Activated naive CD8-positive, alpha-beta T cell treated with anti-CD3 and anti-CD28 coated beads, Interleukin-2, amount 50 U/mL, for 16 hours (primary cell): ENCODE data around the gene ITGB3BP.
"Not testable (repeated sequence)": the region's sequence is repeated elsewhere in the genome, so short reads cannot be mapped to it uniquely, and the experiment has no call there.

Experiments
- DNase-seq: peaks from one replicate; pipeline ENCODE4 v3.0.0-alpha.2; 2020; ENCODE audit warnings: low read depth, low spot score

Gene ITGB3BP, protein sequence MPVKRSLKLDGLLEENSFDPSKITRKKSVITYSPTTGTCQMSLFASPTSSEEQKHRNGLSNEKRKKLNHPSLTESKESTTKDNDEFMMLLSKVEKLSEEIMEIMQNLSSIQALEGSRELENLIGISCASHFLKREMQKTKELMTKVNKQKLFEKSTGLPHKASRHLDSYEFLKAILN

DNA sequence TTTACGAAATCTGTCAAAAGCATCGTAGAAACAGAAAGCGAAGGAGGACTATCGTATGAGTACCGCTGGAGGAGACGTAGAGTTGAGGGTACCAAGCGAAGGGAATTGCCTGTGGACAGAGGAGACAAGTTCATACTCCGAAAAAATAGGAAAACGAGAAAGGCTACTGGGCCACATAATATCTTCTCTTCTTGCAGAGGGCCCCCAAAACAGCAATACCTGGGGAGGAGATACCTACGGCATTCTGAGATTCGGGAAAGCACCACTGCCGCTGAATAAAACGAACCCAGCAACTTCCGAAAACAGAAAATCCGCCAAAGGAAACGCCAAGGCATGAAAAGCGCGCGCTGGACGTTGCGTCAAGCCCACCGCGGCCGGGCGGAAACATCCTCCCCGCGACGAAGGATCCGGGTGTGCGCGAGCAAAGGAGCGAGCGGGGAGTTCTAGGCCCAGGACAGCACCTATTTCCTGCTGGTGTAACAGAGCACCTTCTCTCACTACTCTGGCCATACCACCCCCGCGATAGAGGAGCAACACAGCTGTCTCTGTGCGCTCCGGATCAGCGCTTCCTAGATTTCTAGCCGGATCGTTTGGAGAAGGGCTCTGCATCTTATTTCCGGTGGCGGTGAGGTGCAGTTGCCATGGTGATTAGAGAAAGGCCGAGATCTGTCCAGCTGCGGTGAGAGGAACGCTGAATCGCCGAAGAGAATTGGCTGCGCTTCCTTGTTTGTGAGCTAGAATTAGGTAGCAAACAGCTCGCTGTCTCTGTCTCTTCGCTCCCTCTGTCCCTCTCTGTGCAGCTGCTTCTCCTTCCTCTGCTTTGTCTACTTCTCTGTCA, at the start of gene ITGB3BP, which contains the start of gene EFCAB7:
Gene ITGB3BP (minus strand): TSS at position 335 of the 838 bp plus-strand sequence. CDS start 92 bp downstream, at position 243.
Gene EFCAB7 (plus strand): TSS at position 635 of the 838 bp plus-strand sequence. CDS start 2,048 bp downstream, outside the sequence.
- peak; percentile 47 for DNase-seq

GRCh38 chr1:63572686-63573085, 49.7 kb upstream of the ITGB3BP start:
- not testable (repeated sequence) for DNase-seq

GRCh38 chr1:63569640-63570316, 46.8 kb upstream of the ITGB3BP start:
- no peak for DNase-seq

GRCh38 chr1:63569068-63569467, 46.0 kb upstream of the ITGB3BP start:
- DNase-seq = no peak

DNA sequence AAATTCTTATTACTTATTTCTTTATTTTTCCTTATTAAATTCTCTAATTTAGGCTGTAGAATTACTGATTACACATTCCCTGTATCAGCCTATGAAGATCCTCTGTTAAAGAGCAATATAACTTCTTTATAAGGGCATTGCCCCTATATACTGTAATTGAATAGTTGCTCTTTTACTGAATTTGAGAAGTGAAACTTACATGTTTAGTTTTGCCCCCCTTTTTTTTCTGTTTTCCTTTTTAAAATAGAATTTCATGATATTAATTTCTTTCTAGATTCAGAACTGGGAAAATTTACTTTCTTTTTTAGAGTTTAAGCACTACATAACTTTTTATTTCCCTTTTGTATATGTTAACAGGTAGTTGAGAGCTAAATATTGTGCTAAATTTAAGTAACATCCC, 40.7 kb upstream of the ITGB3BP start:
- DNase-seq = no peak

- no peak for DNase-seq
Measured at GRCh38 chr1:63559357-63559756, 36.3 kb upstream of the ITGB3BP start.

DNA sequence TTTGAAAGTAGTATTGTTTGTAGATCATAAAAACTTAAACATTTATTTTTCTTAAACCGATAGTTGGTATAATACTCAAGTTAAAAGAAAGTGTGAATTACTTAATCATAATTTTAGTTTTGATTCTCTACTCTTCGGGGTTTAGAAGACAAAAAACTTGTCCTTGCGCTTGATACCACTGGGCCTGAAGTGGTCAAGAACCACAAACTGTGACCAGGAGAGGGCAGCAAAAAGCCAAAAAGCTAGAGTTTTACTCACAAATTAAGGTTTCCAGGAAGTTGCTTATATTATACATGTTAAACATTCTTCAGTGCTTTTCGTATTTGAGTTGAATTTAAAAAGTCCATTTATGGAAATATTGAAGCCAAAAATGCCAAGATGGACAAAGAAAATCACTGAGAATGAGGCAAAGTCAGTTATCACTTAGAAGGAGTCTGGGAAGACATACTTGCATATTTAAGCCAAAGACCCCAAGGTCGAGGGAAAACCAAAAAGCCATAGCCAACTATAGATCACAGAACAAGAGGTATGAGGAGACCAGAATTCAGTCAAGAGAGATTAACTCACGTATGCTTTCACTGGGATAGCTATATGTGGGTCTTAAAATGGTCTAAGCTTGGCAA, 34.5 kb upstream of the ITGB3BP start:
- no peak for DNase-seq

- DNase-seq = no peak
Measured at GRCh38 chr1:63555480-63555879, 32.5 kb upstream of the ITGB3BP start.

DNA sequence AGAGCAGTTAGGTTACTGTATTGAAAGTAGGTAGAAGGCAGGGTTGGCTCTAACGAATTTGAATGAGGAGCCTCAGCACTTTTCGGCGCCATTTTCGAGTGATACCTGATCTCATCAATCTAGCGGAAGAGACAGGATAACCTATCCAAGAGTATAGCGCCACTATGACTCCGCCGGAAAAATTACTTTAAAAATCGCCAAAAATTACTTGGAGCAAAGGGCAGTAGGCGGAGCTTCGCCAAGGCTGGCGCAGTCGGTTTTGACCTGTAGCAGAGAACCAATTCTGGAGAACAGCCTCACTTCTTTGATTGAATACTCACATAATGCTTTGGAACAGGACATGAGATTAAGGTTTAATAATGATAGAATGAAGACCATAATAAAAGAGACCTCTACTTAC, 25.9 kb upstream of the ITGB3BP start:
- no peak for DNase-seq

- no peak for DNase-seq
Measured at GRCh38 chr1:63548303-63548702, 25.3 kb upstream of the ITGB3BP start.

GRCh38 chr1:63547621-63548294, 24.7 kb upstream of the ITGB3BP start:
- DNase-seq = no peak

DNA sequence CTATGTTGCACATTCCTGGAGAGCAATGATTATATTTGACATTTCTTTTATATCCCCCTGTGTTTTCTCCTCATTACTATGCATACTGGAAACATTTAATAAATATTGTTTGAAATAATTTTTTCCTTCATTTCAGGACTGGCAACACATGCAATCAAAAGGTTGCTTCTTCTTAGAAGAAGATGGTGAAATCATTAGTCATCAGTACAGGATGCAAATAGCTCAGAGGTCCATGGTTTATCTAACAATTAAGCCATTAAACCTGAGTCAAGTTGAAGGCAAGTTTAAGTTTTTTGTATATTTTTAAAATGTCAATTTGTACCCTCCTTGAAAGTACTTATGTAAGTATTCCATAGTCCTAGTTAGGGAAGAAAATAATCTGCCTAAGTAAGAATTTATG, 22.8 kb upstream of the ITGB3BP start:
- DNase-seq = no peak

- no peak for DNase-seq
Measured at GRCh38 chr1:63537940-63538339, 14.9 kb upstream of the ITGB3BP start.

DNA sequence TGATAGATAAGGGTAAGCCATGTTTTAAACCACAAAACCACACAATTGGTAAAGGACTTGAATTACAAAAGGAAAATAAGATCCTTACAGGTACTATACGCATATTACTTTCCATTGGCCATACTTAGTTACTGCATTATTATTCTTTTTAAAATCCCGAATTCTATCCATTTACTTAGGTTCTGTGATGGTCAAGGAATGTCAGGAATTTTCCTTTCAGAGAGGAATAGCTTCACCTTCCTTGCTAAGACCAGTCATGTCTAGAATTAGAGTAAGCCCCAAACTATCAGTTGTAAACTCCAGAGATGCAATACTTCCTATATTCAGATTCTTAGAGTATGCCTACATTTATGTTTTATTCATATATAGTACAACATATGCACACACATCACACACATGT, 14.0 kb upstream of the ITGB3BP start:
- no peak for DNase-seq

- no peak for DNase-seq
Measured at GRCh38 chr1:63534406-63534805, 11.4 kb upstream of the ITGB3BP start.

GRCh38 chr1:63533931-63534330, 10.9 kb upstream of the ITGB3BP start:
- DNase-seq = no peak

GRCh38 chr1:63532727-63533126, 9.7 kb upstream of the ITGB3BP start:
- DNase-seq = no peak

- DNase-seq = no peak
Measured at GRCh38 chr1:63524201-63524600, 1.2 kb upstream of the ITGB3BP start.

DNA sequence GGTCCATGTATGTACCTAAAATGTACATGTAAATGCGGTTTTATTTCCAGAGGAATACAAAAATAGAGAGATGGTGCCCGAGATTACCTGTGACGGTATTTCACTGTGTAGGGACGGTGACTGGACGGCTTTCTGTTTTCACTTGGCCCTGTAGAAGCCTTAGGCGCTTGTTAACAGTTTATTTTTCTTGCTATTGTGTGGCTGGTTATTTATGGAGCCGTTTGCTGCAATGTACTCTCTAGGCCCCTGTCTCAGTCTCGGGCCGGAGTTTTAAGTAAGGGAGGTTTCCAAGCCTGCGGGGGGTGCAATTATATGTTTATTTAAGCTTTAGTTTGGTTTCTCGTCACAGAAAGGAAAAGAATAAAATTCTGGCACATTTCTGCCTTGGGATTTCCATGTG, 713 bp upstream of the ITGB3BP start:
- no peak for DNase-seq

DNA sequence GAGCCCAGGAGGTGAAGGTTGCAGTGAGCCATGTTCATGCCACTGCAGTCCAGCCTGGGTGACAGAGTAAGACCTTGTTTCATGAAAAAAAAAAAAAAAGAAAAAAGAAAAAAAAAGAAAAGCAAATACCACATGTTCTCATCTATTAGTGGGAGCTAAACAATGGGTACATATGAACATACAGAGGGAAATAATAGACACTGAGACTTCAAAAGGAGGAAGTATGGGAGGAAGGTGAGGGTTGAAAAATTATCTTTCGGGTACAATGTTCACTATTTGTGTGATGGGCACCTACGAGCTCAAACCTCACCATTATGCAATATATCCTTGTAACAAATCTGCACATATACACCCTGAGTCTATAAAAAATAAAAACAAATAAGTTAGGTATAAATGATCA, 6.4 kb downstream of the ITGB3BP start:
- no peak for DNase-seq

DNA sequence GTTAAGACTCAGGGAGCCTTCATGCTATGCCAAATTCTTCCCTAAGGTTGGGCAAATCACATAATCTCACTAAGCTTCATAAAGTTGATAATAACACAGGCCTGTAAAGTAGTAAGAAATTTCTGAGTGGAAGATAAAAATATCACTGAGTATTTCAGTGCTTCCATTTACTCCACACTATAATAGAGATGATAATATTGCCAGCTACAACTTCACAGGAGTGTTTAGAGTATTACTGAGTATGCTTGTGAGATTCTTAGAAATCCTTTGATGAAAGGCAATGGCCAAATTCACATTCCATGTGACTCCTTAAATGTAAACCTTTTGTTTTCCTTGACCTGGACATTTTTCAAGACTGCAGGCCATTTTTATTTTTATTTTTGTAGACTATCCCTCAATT, 10.4 kb downstream of the ITGB3BP start:
- no peak for DNase-seq

- no peak for DNase-seq
Measured at GRCh38 chr1:63509718-63510117, 13.3 kb downstream of the ITGB3BP start.
